GM12878 (cell line): Measurements from ENCODE around the gene PMM2. TPM values are rescaled to one million over a fixed set of nuclear protein-coding genes. Genes with fewer than 3 reads are reported as not detected.

Source experiments
- BACH1 ChIP-seq: fragments of 450-650 bp; IDR thresholded peaks from 2 replicates; pipeline ENCODE4 v1.6.1; 2017; ENCODE audit warnings: mild to moderate bottlenecking, borderline replicate concordance
- CHD2 ChIP-seq: IDR thresholded peaks from 2 replicates; pipeline ENCODE4 v1.6.1; 2011; ENCODE audit warnings: low read depth, low read length, improper control_type of control experiment, borderline replicate concordance
- ETV6 ChIP-seq, 2 experiments: fragments of 450-650 bp in 1 of 2; IDR thresholded peaks in 1 of 2; conservative IDR thresholded peaks in 1 of 2; 2 replicates each; pipeline ENCODE4 v1.6.1; 2014; ENCODE audit warnings: antibody characterized with exemption in 1 of 2, borderline replicate concordance in 1 of 2, low read depth in 1 of 2, mild to moderate bottlenecking in 1 of 2, moderate library complexity in 1 of 2
- FOXK2 ChIP-seq: fragments of 450-650 bp; IDR thresholded peaks from 2 replicates; pipeline ENCODE4 v1.6.1; 2017; ENCODE audit warnings: mild to moderate bottlenecking, moderate library complexity
- NFIC ChIP-seq: IDR thresholded peaks from 2 replicates; pipeline ENCODE4 v1.6.1; 2012; ENCODE audit warnings: low read depth, mild to moderate bottlenecking, inconsistent platforms, low read length, moderate library complexity
- NFYA ChIP-seq: IDR thresholded peaks from 2 replicates; pipeline ENCODE4 v1.6.1; 2011; ENCODE audit warnings: low read depth, mild to moderate bottlenecking, low read length, improper control_type of control experiment, borderline replicate concordance
- PAX8 ChIP-seq: fragments of 450-650 bp; IDR thresholded peaks from 2 replicates; pipeline ENCODE4 v1.6.1; 2017; ENCODE audit warnings: mild to moderate bottlenecking, moderate library complexity
- POLR2AphosphoS5 ChIP-seq: IDR thresholded peaks from 2 replicates; pipeline ENCODE4 v1.6.1; 2011; ENCODE audit warnings: mild to moderate bottlenecking, low read length, inconsistent platforms
- SMARCA5 ChIP-seq: fragments of 450-650 bp; IDR thresholded peaks from 2 replicates; pipeline ENCODE4 v1.6.1; 2017; ENCODE audit warnings: mild to moderate bottlenecking
- SUPT20H ChIP-seq: IDR thresholded peaks from 2 replicates; pipeline ENCODE4 v1.6.1; 2011; ENCODE audit warnings: low read depth, mild to moderate bottlenecking, low read length, moderate library complexity, borderline replicate concordance; ENCODE audit not compliant: control insufficient read depth
- polyA plus RNA-seq, 11 experiments: library from polyadenylated mRNA; depleted of rRNA in 4 of 11; unstranded in 6 of 11; stranded (reverse) in 5 of 11; fragments of >200 nt; fragmentation: Nextera tagmentation in 4 of 11; fragmentation: Illumina TruSeq in 1 of 11; extraction: Ambion mirVana in 4 of 11; extraction: Trizol in 1 of 11; gene quantifications; 1 replicate in 1 of 11; 2 replicates in 10 of 11; pipeline versions ENCODE4 v1.2.1 to v1.2.3, GENCODE V29; 2011 to 2016; ENCODE audit warnings: inconsistent platforms in 2 of 11, missing spikeins in 2 of 11, low read depth in 1 of 11
- total RNA-seq, 4 experiments: library from RNA; depleted of rRNA in 3 of 4; stranded (reverse); fragments of >200 nt in 3 of 4; fragmentation: Illumina TruSeq in 1 of 4; extraction: Trizol in 1 of 4; gene quantifications; 2 replicates each; pipeline versions ENCODE4 v1.2.1 to v1.2.3, GENCODE V29; 2013 to 2021
- TF ChIP-seq, protein P1 (sequence below): fragments of 450-650 bp; IDR thresholded peaks from 2 replicates; pipeline ENCODE4 v1.6.1; 2016; ENCODE audit warnings: mild to moderate bottlenecking

PMM2 gene
- total and polyA plus RNA-seq, 10 of the 15 experiments (the other 5 are each of a cell fraction or from before 2014, with no cell fraction given), result 22.6 to 69.4 (median 52.3) TPM

GRCh38 chr16:8867216-8867931 lies 69.7 kb downstream of the PMM2 start (continued):
- TF ChIP-seq, protein P1, sequence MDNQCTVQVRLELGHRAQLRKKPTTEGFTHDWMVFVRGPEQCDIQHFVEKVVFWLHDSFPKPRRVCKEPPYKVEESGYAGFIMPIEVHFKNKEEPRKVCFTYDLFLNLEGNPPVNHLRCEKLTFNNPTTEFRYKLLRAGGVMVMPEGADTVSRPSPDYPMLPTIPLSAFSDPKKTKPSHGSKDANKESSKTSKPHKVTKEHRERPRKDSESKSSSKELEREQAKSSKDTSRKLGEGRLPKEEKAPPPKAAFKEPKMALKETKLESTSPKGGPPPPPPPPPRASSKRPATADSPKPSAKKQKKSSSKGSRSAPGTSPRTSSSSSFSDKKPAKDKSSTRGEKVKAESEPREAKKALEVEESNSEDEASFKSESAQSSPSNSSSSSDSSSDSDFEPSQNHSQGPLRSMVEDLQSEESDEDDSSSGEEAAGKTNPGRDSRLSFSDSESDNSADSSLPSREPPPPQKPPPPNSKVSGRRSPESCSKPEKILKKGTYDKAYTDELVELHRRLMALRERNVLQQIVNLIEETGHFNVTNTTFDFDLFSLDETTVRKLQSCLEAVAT, result peak; percentile 26; the same call in 1 of the 2 replicates
- no peak for TF ChIP-seq SMARCA5
- TF ChIP-seq CHD2, result 0 out of 2 replicates have a peak, but pooled peaks have one; percentile 30
- TF ChIP-seq NFYA, result no peak
- TF ChIP-seq POLR2AphosphoS5, result no peak
- TF ChIP-seq ETV6 (conservative IDR thresholded peaks at IDR 0.05 in 1 of 2, IDR thresholded peaks at IDR 0.05 in 1 of 2; ENCODE audit: borderline replicate concordance in 1 of 2, low read depth in 1 of 2), result no peak
- TF ChIP-seq SUPT20H, result no peak
- no peak for TF ChIP-seq PAX8
- TF ChIP-seq BACH1, result no peak
- no peak for TF ChIP-seq NFIC
- no peak for TF ChIP-seq FOXK2
